Activated CD4-positive, alpha-beta T cell treated with anti-CD3 and anti-CD28 coated beads for 36 hours (primary cell): ENCODE results near the gene ALK. TPM values are rescaled to one million over a fixed set of nuclear protein-coding genes. Genes with fewer than 3 reads are reported as not detected.

ENCODE experiments used
- ATAC-seq: fragments of 200-7000 bp; cut with Tn5 transposase; one replicate; pipeline ENCODE4 v1.10.0; 2021; ENCODE audit warnings: mild to moderate bottlenecking, moderate library complexity
- CTCF ChIA-PET: fragments of 350-600 bp; sonication (Branson Sonifier 250); formaldehyde crosslinking; loops from one replicate; lab custom pipeline; 2021; ENCODE audit warnings: antibody characterized with exemption; lab: Charles Lee
- POLR2A ChIA-PET: fragments of 350-600 bp; sonication (Branson Sonifier 250); formaldehyde crosslinking; loops from one replicate; lab custom pipeline; 2021; ENCODE audit warnings: antibody characterized with exemption, inconsistent platforms; lab: Charles Lee
- DNase-seq: peaks from one replicate; pipeline ENCODE4 v3.0.0-alpha.2; 2020
- H3K27ac Mint-ChIP-seq: one replicate; pipeline ENCODE4 v1.8.0; 2021; ENCODE audit warnings: mixed read lengths
- H3K27me3 Mint-ChIP-seq: one replicate; pipeline ENCODE4 v1.8.0; 2021; ENCODE audit warnings: mixed read lengths
- H3K36me3 Mint-ChIP-seq: one replicate; pipeline ENCODE4 v1.8.0; 2021; ENCODE audit warnings: low read depth, mixed read lengths
- H3K4me1 Mint-ChIP-seq: one replicate; pipeline ENCODE4 v1.8.0; 2021; ENCODE audit warnings: mixed read lengths
- H3K4me3 Mint-ChIP-seq: one replicate; pipeline ENCODE4 v1.8.0; 2021; ENCODE audit warnings: mild to moderate bottlenecking, moderate library complexity, mixed read lengths
- H3K9me3 Mint-ChIP-seq: one replicate; pipeline ENCODE4 v1.8.0; 2021; ENCODE audit warnings: low read depth, mixed read lengths
- intact Hi-C, 2 experiments: fragments of 100-400 bp; cut with DNase I in 1 of 2; cut with micrococcal nuclease in 1 of 2; formaldehyde crosslinking; loops; one replicate each; pipeline versions ENCODE4 v1.14.2 to v1.15.1; 2022 to 2024; cut with DNase I, micrococcal nuclease
- total RNA-seq, 2 experiments: library from RNA; stranded (reverse); gene quantifications; one replicate each; pipeline ENCODE4 v1.2.3, GENCODE V29; 2021

Gene ALK
- total RNA-seq, 2 experiments from 2014 or later, result not detected

GRCh38 chr2:29617351-29617750 is 304.0 kb downstream of the ALK start:
- H3K9me3 Mint-ChIP-seq, result no peaks in the 10 kb centered on the region
- ATAC-seq (no peak), DNase-seq (no peak)
- H3K27ac Mint-ChIP-seq, result no peak overlapping the region
- intact Hi-C loops, result no loop called here
- H3K27me3 Mint-ChIP-seq, result peaks cover 20% of the 10 kb centered on the region
- no peaks in the 10 kb centered on the region for H3K4me1 Mint-ChIP-seq
- ChIA-PET POLR2A (no interaction called here), CTCF (interaction anchor here (0.7 kb wide), 1 partner anchor 118 kb away, joined by 3 read pairs; no protein-coding TSS in a partner anchor)
- no peak overlapping the region for H3K4me3 Mint-ChIP-seq
- no peaks in the 10 kb centered on the region for H3K36me3 Mint-ChIP-seq

GRCh38 chr2:29616569-29616968 is 304.8 kb downstream of the ALK start:
- intact Hi-C loops, result no loop called here
- DNase-seq (no peak), ATAC-seq (no peak)
- ChIA-PET POLR2A (no interaction called here), CTCF (no interaction called here)
- H3K4me3 Mint-ChIP-seq, result no peak overlapping the region
- no peak overlapping the region for H3K27ac Mint-ChIP-seq
- H3K9me3 Mint-ChIP-seq, result no peaks in the 10 kb centered on the region
- no peaks in the 10 kb centered on the region for H3K4me1 Mint-ChIP-seq
- peaks cover 22% of the 10 kb centered on the region for H3K27me3 Mint-ChIP-seq
- H3K36me3 Mint-ChIP-seq, result no peaks in the 10 kb centered on the region

DNA sequence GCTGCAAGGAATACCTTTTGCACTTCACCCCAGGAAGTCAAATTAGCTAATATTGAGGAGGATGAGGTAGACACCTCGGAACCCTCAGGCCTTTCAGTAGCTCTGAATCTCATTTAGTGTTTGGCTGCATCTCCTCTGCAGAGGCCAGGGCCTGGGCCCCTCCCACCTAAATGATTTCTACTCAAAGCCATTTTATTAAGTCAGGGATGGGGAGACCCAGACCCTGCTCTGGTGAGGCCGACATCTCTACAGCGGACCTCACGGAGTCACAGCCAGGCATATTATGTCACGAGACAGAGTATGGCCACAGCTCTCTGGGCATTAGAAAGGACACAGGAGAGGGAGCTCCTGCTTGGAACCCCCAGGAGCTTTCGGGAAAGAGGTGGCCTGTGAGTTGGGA is 305.5 kb downstream of the ALK start:
- CTCF ChIA-PET, result interaction anchor here (0.8 kb wide), 1 partner anchor 24 kb away, joined by 5 read pairs; no protein-coding TSS in a partner anchor
- Mint-ChIP-seq H3K4me1 (no peaks in the 10 kb centered on the region), H3K9me3 (no peaks in the 10 kb centered on the region), H3K36me3 (no peaks in the 10 kb centered on the region), H3K27me3 (peaks cover 22% of the 10 kb centered on the region), H3K27ac (no peak overlapping the region), H3K4me3 (no peak overlapping the region)
- intact Hi-C loops, result no loop called here
- DNase-seq (no peak), ATAC-seq (no peak)
- POLR2A ChIA-PET, result no interaction called here

- no peak overlapping the region for H3K4me3 Mint-ChIP-seq
- ChIA-PET POLR2A (no interaction called here), CTCF (interaction anchor here (0.8 kb wide), 1 partner anchor 480 kb away, joined by 3 read pairs; no protein-coding TSS in a partner anchor)
- no peak for ATAC-seq
- no peaks in the 10 kb centered on the region for H3K9me3 Mint-ChIP-seq
- H3K36me3 Mint-ChIP-seq, result no peaks in the 10 kb centered on the region
- H3K4me1 Mint-ChIP-seq, result no peaks in the 10 kb centered on the region
- intact Hi-C loops, result no loop called here
- no peak overlapping the region for H3K27ac Mint-ChIP-seq
- DNase-seq, result no peak
- peaks cover 25% of the 10 kb centered on the region for H3K27me3 Mint-ChIP-seq
Measured at GRCh38 chr2:29615183-29615582, 306.2 kb downstream of the ALK start.

DNA sequence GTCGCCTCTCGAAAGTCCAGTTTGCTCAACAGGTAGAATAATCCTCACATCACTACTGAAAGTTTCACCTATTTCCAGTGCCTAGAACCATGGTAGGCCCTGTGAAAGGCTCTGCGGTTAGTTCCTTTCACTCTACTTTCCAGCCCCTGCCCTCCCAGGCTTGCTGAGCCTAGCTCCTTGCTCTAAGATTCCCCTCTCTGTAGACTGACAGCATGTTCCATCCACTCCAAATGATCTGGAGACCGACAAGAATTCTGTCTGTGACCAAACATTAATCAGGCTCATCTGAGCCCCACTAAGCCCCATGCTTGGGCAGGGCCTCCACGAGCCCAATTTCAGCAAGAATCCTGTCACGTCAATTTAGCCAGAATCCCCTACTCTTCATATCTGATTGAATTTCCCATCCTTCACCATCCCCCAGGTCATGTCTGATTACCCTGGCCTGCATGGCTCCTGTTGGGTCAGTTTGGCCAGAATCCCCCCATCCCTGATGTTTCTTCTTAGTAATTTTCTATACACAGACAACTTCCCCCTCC is 307.0 kb downstream of the ALK start:
- intact Hi-C loops, result no loop called here
- Mint-ChIP-seq H3K4me1 (no peaks in the 10 kb centered on the region), H3K9me3 (no peaks in the 10 kb centered on the region), H3K27me3 (peaks cover 26% of the 10 kb centered on the region), H3K4me3 (no peak overlapping the region), H3K27ac (no peak overlapping the region), H3K36me3 (no peaks in the 10 kb centered on the region)
- POLR2A ChIA-PET, result no interaction called here
- CTCF ChIA-PET, result no interaction called here
- no peak for ATAC-seq
- no peak for DNase-seq

GRCh38 chr2:29613792-29614266 is 307.6 kb downstream of the ALK start:
- POLR2A ChIA-PET, result interaction anchor here (0.6 kb wide), 1 partner anchor 41 kb away, joined by 5 read pairs; no protein-coding TSS in a partner anchor

DNA sequence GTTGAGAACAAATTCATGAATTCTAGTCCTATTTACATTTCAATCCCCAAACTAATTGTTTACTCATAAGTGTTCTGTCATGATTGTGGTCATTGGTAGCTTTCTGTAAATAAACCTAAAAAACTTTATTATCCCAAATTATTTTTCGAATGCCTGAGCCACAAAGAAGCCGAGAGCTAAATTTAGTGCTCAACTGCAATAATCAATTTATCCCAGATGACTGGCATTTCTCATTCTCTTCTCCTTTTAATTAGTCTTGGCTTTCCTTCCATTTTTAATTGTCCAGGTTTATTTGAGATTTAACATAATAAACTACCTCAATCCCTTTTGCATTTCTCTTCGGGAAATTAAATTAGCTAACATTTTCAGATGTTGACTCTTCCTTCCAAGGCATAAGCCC is 308.3 kb downstream of the ALK start:
- Mint-ChIP-seq H3K9me3 (no peaks in the 10 kb centered on the region), H3K36me3 (no peaks in the 10 kb centered on the region), H3K4me3 (no peak overlapping the region), H3K4me1 (no peaks in the 10 kb centered on the region), H3K27me3 (peaks cover 26% of the 10 kb centered on the region), H3K27ac (no peak overlapping the region)
- DNase-seq (no peak), ATAC-seq (no peak)
- POLR2A ChIA-PET, result interaction anchor here (0.6 kb wide), 1 partner anchor 41 kb away, joined by 5 read pairs; no protein-coding TSS in a partner anchor
- CTCF ChIA-PET, result no interaction called here
- intact Hi-C loops, result no loop called here

More at GRCh38 chr2:29613792-29614266, 307.6 kb downstream of the ALK start:
- CTCF ChIA-PET, result no interaction called here
- Mint-ChIP-seq H3K4me1 (no peaks in the 10 kb centered on the region), H3K4me3 (no peak overlapping the region), H3K27me3 (peaks cover 25% of the 10 kb centered on the region), H3K9me3 (no peaks in the 10 kb centered on the region), H3K27ac (no peak overlapping the region), H3K36me3 (no peaks in the 10 kb centered on the region)
- DNase-seq (no peak), ATAC-seq (no peak)
- intact Hi-C loops, result no loop called here

GRCh38 chr2:29612568-29612967 is 308.8 kb downstream of the ALK start:
- Mint-ChIP-seq H3K27me3 (peaks cover 27% of the 10 kb centered on the region), H3K36me3 (no peaks in the 10 kb centered on the region), H3K9me3 (no peaks in the 10 kb centered on the region), H3K27ac (no peak overlapping the region), H3K4me3 (no peak overlapping the region), H3K4me1 (no peaks in the 10 kb centered on the region)
- POLR2A ChIA-PET, result no interaction called here
- DNase-seq, result no peak
- no peak for ATAC-seq
- CTCF ChIA-PET, result no interaction called here
- intact Hi-C loops, result no loop called here

DNA sequence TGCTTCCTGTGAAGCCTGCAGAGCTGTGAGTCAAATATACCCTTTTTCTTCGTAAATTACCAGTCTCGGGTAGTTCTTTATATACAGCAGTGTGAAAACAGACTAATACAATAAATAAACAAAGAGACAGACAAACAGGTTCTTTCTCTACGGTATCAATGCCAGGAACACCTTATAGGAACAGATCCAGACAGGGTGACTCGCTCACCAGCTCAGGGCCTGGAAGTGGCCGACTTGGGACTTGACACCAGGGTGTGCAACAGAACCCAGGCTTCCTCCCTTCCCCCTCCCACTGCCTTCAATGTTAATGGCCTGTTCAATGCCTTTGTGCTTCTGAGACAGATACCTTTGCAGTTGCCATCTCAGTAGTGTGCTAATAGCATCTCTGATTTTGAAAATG is 309.5 kb downstream of the ALK start:
- Mint-ChIP-seq H3K36me3 (no peaks in the 10 kb centered on the region), H3K27ac (no peak overlapping the region), H3K9me3 (no peaks in the 10 kb centered on the region), H3K4me1 (peaks cover 3% of the 10 kb centered on the region), H3K27me3 (peaks cover 26% of the 10 kb centered on the region), H3K4me3 (no peak overlapping the region)
- ChIA-PET POLR2A (no interaction called here), CTCF (no interaction called here)
- ATAC-seq (no peak), DNase-seq (no peak)
- intact Hi-C loops, result no loop called here

DNA sequence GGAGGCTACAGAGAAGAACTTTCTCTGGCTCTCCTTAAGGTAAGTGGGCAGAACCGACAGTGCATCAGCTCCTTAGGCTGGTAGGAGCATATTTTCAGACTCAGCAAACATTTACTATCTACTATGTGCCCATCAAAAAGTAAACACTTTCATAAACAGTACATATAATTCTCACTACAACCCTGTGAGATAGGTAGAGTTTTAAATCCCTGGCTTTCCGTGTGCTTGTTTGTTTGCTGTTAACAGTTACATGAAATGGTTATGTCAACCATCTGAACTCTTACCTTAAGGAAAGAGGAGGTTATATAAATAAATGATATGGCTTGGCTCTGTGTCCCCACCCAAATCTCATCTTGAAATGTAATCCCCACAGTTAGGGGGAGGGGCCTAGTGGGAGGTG is 310.1 kb downstream of the ALK start:
- peaks cover 26% of the 10 kb centered on the region for H3K27me3 Mint-ChIP-seq
- no peak for ATAC-seq
- H3K9me3 Mint-ChIP-seq, result no peaks in the 10 kb centered on the region
- CTCF ChIA-PET, result no interaction called here
- H3K36me3 Mint-ChIP-seq, result no peaks in the 10 kb centered on the region
- no peak overlapping the region for H3K27ac Mint-ChIP-seq
- DNase-seq, result no peak
- H3K4me3 Mint-ChIP-seq, result no peak overlapping the region
- H3K4me1 Mint-ChIP-seq, result peaks cover 3% of the 10 kb centered on the region
- intact Hi-C loops, result no loop called here
- POLR2A ChIA-PET, result no interaction called here

DNA sequence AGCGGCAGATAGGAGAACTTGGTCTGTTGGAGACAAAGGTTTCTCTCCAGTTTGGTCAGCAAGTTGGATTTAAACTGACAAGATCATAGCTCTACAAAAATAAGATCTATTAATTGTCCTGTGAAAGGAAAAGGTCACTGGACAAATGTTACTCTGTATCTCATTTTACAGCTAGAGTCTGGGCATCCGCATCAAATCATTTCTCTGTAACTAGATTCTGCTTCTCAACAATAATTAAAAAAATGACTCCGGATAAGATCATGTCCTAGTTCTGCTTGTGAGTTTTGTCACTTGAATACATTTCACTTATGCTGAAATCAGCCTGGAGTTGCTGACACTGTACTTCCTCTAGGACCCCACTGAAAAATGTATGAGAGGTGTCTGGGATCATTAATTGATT is 310.8 kb downstream of the ALK start:
- ATAC-seq (no peak), DNase-seq (no peak)
- no peaks in the 10 kb centered on the region for H3K9me3 Mint-ChIP-seq
- intact Hi-C loops, result no loop called here
- H3K4me3 Mint-ChIP-seq, result no peak overlapping the region
- ChIA-PET CTCF (no interaction called here), POLR2A (no interaction called here)
- peaks cover 3% of the 10 kb centered on the region for H3K4me1 Mint-ChIP-seq
- no peaks in the 10 kb centered on the region for H3K36me3 Mint-ChIP-seq
- H3K27me3 Mint-ChIP-seq, result peaks cover 25% of the 10 kb centered on the region
- no peak overlapping the region for H3K27ac Mint-ChIP-seq

GRCh38 chr2:29607038-29607420 is 314.4 kb downstream of the ALK start:
- Mint-ChIP-seq H3K36me3 (no peaks in the 10 kb centered on the region), H3K9me3 (no peaks in the 10 kb centered on the region), H3K27ac (no peak overlapping the region), H3K4me3 (no peak overlapping the region), H3K27me3 (peaks cover 10% of the 10 kb centered on the region), H3K4me1 (peaks cover 3% of the 10 kb centered on the region)
- ATAC-seq (peak; percentile 57), DNase-seq (peak; percentile 5)
- POLR2A ChIA-PET, result no interaction called here
- intact Hi-C loops, result no loop called here
- CTCF ChIA-PET, result no interaction called here
